Measurements from ENCODE around the gene HDAC1. TPM values are rescaled to one million over a fixed set of nuclear protein-coding genes. Genes with fewer than 3 reads are reported as not detected.

HDAC1 gene
- total and polyA plus RNA-seq, 2 of the 13 experiments (the other 11 are each of a cell fraction or from before 2014, with no cell fraction given) = 93.5 to 189 TPM

DNA sequence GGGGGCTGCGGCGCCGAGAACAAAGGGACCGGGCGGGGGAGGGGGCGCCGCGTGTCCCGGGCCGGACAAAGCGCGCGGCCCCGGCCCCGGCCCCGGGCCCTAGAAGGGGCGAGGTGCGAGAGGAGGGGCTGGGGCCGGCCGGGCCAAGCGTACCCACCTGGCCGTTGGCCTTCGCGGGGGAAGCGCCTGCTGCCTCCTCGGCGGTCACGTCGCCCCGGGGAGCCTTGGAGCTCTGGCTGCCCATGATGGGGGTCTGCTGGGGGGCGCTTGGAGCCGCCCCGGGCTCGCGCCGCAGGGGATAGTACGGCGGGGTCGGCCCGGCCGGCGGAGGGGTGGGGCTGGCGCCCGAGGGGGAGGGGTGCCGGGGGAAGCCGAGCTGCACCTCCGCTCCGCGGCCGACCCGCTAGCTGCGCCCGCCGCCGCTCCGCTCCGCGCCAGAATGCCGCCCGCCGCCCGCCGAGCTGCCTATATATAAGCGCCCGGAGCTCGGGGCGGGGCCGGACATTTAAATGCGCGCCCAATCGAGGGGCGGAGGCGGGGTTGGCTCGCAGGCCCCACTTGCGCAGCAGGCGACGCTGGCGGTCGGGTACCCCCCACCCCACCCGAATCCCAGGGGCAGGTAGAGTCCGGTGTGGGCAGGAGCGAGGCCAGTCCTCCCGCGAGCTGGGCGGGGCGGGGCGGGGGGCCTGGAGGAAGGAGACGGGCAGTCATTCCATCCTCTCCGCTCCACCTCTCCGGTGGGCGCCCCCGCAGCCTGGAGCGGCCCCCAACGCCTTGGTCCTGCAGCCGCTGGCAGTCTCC lies 44.1 kb downstream of the HDAC1 start, which contains the start of gene MARCKSL1 (continued):
- TF ChIP-seq KIAA2018 (CRISPR knock-in tag; IDR thresholded peaks at IDR 0.05; ENCODE audit: borderline replicate concordance) = no peak
- TF ChIP-seq, protein P1, sequence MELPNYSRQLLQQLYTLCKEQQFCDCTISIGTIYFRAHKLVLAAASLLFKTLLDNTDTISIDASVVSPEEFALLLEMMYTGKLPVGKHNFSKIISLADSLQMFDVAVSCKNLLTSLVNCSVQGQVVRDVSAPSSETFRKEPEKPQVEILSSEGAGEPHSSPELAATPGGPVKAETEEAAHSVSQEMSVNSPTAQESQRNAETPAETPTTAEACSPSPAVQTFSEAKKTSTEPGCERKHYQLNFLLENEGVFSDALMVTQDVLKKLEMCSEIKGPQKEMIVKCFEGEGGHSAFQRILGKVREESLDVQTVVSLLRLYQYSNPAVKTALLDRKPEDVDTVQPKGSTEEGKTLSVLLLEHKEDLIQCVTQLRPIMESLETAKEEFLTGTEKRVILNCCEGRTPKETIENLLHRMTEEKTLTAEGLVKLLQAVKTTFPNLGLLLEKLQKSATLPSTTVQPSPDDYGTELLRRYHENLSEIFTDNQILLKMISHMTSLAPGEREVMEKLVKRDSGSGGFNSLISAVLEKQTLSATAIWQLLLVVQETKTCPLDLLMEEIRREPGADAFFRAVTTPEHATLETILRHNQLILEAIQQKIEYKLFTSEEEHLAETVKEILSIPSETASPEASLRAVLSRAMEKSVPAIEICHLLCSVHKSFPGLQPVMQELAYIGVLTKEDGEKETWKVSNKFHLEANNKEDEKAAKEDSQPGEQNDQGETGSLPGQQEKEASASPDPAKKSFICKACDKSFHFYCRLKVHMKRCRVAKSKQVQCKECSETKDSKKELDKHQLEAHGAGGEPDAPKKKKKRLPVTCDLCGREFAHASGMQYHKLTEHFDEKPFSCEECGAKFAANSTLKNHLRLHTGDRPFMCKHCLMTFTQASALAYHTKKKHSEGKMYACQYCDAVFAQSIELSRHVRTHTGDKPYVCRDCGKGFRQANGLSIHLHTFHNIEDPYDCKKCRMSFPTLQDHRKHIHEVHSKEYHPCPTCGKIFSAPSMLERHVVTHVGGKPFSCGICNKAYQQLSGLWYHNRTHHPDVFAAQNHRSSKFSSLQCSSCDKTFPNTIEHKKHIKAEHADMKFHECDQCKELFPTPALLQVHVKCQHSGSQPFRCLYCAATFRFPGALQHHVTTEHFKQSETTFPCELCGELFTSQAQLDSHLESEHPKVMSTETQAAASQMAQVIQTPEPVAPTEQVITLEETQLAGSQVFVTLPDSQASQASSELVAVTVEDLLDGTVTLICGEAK (IDR thresholded peaks at IDR 0.05) = no peak
- TF ChIP-seq, protein P1 (CRISPR knock-in tag; IDR thresholded peaks at IDR 0.05) = no peak; the same call in 1 of the 2 replicates
- no peak for TF ChIP-seq TOPORS (CRISPR knock-in tag; IDR thresholded peaks at IDR 0.05)
- TF ChIP-seq ZBTB42 (CRISPR knock-in tag; IDR thresholded peaks at IDR 0.05) = 0 out of 2 replicates have a peak, but pooled peaks have one; percentile 39
- no peak for TF ChIP-seq ZNF660 (CRISPR knock-in tag; IDR thresholded peaks at IDR 0.05; ENCODE audit: borderline replicate concordance, low read depth)
- TF ChIP-seq GRHL1 (CRISPR knock-in tag; conservative IDR thresholded peaks at IDR 0.05) = no peak
- TF ChIP-seq ZNF34 (CRISPR knock-in tag; IDR thresholded peaks at IDR 0.05; ENCODE audit: borderline replicate concordance) = no peak
- no peak for TF ChIP-seq MXI1 (IDR thresholded peaks at IDR 0.05; ENCODE audit: borderline replicate concordance, low read depth, low read length)

Measured in HepG2 (cell line).